OCI-LY3 (cell line): ENCODE measurements around the gene C1QTNF9.

ENCODE experiments used
- H2AFZ ChIP-seq: fragments of 200-600, 300-600 bp; shearing (Covaris generic); 2 replicates; pipeline ENCODE4 v1.6.0; 2014; ENCODE audit warnings: antibody characterized with exemption, low read depth, low read length
- H3K27ac ChIP-seq: fragments of 200-600, 300-600 bp; sonication (generic); 2 replicates; pipeline ENCODE4 v1.5.1; 2014; ENCODE audit warnings: mild to moderate bottlenecking, low read length, moderate library complexity, mixed read lengths
- H3K27me3 ChIP-seq: fragments of 200-600, 300-600 bp; sonication (generic); 2 replicates; pipeline ENCODE4 v1.6.1; 2014; ENCODE audit warnings: low read depth, low read length, mixed read lengths
- H3K36me3 ChIP-seq: fragments of 200-600, 300-600 bp; sonication (generic); replicated peaks from 2 replicates; pipeline ENCODE3; 2014; ENCODE audit warnings: low read depth, low read length, mixed read lengths
- H3K4me1 ChIP-seq: fragments of 300-600, 200-600 bp; sonication (generic); 2 replicates; pipeline ENCODE4 v1.6.1; 2014; ENCODE audit warnings: low read length, mixed read lengths
- H3K4me2 ChIP-seq: fragments of 200-600, 300-600 bp; sonication (generic); 2 replicates; pipeline ENCODE4 v1.6.1; 2014; ENCODE audit warnings: low read length, mixed read lengths
- H3K4me3 ChIP-seq: fragments of 300-600, 200-600 bp; sonication (generic); 2 replicates; pipeline ENCODE4 v1.5.1; 2014; ENCODE audit warnings: antibody characterized with exemption, mild to moderate bottlenecking, low read length, moderate library complexity
- H3K79me2 ChIP-seq: fragments of 300-600, 200-600 bp; shearing (Covaris generic); 2 replicates; pipeline ENCODE4 v1.6.1; 2014; ENCODE audit warnings: mild to moderate bottlenecking, low read length, mixed read lengths
- H3K9ac ChIP-seq: fragments of 300-600, 200-600 bp; shearing (Covaris generic); 2 replicates; pipeline ENCODE4 v1.6.0; 2014; ENCODE audit warnings: mild to moderate bottlenecking, low read length, moderate library complexity
- H3K9me3 ChIP-seq: fragments of 200-600, 300-600 bp; shearing (Covaris generic); 2 replicates; pipeline ENCODE4 v1.6.1; 2014; ENCODE audit warnings: low read length, mixed read lengths; ENCODE audit not compliant: insufficient read depth
- H4K20me1 ChIP-seq: fragments of 200-600, 300-600 bp; sonication (generic); 2 replicates; pipeline ENCODE4 v1.6.1; 2016; ENCODE audit warnings: low read length, mixed read lengths; ENCODE audit not compliant: insufficient read depth
- EZH2phosphoT487 ChIP-seq: fragments of 200-600 bp; shearing (Covaris generic); IDR thresholded peaks from 2 replicates; pipeline ENCODE4 v1.6.1; 2018; ENCODE audit warnings: antibody characterized with exemption, mixed run types, low read depth
- TF ChIP-seq, protein P1 (sequence below): fragments of 200-600, 300-600 bp; sonication (generic); IDR thresholded peaks from 2 replicates; pipeline ENCODE4 v1.5.1; 2014; ENCODE audit warnings: antibody characterized with exemption, low read length, low read depth

C1QTNF9 gene

DNA sequence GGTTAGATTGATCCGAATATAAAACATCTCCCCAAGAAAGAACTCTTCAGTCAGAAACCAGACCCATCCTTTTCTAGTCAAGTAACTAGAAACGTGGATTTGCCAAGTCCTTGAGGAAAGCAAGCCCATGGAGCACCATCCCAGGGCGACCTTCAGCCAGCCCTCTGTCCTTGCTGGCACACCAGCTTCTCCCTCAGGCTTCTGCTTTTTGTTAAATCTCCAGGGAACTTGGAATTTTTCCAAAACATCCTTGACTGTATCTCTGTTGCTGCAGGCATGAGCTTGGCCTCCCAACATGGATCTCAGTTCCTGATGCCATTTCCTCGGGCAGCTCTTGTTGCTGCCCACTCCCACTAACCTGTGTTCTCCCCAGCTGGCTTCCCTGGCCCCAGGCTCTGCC, 27.1 kb upstream of the C1QTNF9 start:
- Histone ChIP-seq H3K4me2 (no peak overlapping the region), H3K9me3 (no peaks in the 10 kb centered on the region), H3K36me3 (peaks cover 2% of the 10 kb centered on the region), H3K4me3 (no peak overlapping the region), H3K79me2 (no peaks in the 10 kb centered on the region), H3K4me1 (peaks cover 20% of the 10 kb centered on the region), H4K20me1 (no peaks in the 10 kb centered on the region), H2AFZ (no peak overlapping the region), H3K27ac (no peak overlapping the region), H3K9ac (no peak overlapping the region), H3K27me3 (no peaks in the 10 kb centered on the region)
- TF ChIP-seq, protein P1, sequence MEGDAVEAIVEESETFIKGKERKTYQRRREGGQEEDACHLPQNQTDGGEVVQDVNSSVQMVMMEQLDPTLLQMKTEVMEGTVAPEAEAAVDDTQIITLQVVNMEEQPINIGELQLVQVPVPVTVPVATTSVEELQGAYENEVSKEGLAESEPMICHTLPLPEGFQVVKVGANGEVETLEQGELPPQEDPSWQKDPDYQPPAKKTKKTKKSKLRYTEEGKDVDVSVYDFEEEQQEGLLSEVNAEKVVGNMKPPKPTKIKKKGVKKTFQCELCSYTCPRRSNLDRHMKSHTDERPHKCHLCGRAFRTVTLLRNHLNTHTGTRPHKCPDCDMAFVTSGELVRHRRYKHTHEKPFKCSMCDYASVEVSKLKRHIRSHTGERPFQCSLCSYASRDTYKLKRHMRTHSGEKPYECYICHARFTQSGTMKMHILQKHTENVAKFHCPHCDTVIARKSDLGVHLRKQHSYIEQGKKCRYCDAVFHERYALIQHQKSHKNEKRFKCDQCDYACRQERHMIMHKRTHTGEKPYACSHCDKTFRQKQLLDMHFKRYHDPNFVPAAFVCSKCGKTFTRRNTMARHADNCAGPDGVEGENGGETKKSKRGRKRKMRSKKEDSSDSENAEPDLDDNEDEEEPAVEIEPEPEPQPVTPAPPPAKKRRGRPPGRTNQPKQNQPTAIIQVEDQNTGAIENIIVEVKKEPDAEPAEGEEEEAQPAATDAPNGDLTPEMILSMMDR = no peak
- no peak for TF ChIP-seq EZH2phosphoT487

DNA sequence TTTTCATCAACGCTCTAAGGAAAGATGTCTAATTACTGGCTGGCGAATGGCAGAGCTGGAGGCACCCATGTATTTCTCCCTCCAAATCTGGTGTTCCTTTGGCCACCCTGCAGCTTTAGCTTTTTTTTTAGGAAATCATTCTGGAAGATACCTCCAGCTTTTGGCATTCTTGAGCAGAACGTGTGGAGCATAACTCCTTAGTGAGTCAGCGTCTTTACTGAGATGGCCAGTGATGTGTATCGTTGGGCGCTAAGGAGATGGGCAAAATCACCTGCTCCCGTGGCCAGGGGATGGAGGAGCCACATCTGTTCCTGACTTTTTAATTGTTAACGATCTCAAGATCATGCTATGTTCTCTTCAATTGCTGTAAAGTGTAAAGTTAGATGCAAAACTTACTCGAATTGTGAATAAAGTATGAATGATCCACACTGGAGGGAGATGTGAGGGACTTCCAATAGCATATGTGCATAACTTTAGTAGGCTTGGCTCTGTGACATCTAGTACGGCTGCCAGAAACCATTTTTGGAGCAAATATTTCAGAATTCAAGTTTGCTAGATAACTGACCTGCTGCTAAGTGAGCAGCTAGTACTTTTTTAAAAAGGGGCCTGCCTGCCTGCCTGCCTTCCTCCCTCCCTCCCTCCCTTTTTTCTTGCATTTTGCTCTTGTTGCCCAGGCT, 24.4 kb upstream of the C1QTNF9 start:
- H3K27me3 ChIP-seq = no peaks in the 10 kb centered on the region
- no peak overlapping the region for H3K27ac ChIP-seq
- no peak overlapping the region for H2AFZ ChIP-seq
- no peaks in the 10 kb centered on the region for H3K79me2 ChIP-seq
- H4K20me1 ChIP-seq = no peaks in the 10 kb centered on the region
- H3K4me3 ChIP-seq = no peak overlapping the region
- no peak overlapping the region for H3K4me2 ChIP-seq
- peaks cover 20% of the 10 kb centered on the region for H3K4me1 ChIP-seq
- H3K9ac ChIP-seq = no peak overlapping the region
- no peaks in the 10 kb centered on the region for H3K9me3 ChIP-seq
- no peak for TF ChIP-seq EZH2phosphoT487
- TF ChIP-seq, protein P1 = no peak
- H3K36me3 ChIP-seq = peaks cover 2% of the 10 kb centered on the region

DNA sequence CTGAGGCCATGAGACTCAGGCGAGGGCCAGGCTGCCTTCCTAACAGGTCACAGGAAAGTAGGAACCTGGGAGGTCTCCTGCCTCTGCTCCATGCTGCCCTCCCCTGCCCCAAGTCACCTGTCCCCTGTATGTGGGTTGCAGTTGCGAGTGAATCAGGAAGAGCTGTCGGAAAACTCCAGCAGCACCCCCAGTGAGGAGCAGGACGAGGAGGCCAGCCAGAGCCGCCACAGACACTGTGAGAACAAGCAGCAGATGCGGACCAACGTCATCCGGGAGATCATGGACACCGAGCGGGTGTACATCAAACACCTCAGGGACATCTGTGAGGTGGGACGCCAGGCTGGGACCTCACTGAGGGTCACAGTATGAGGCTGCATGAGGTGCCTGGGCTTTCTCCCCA, 22.8 kb upstream of the C1QTNF9 start:
- Histone ChIP-seq H3K9ac (no peak overlapping the region), H3K4me3 (no peak overlapping the region), H4K20me1 (no peaks in the 10 kb centered on the region), H3K9me3 (no peaks in the 10 kb centered on the region), H3K27ac (no peak overlapping the region), H3K4me2 (no peak overlapping the region), H3K27me3 (no peaks in the 10 kb centered on the region), H3K4me1 (peaks cover 5% of the 10 kb centered on the region; the same call in 1 of the 2 replicates), H2AFZ (no peak overlapping the region), H3K36me3 (peaks cover 5% of the 10 kb centered on the region), H3K79me2 (no peaks in the 10 kb centered on the region)
- TF ChIP-seq, protein P1 = no peak
- TF ChIP-seq EZH2phosphoT487 = no peak

DNA sequence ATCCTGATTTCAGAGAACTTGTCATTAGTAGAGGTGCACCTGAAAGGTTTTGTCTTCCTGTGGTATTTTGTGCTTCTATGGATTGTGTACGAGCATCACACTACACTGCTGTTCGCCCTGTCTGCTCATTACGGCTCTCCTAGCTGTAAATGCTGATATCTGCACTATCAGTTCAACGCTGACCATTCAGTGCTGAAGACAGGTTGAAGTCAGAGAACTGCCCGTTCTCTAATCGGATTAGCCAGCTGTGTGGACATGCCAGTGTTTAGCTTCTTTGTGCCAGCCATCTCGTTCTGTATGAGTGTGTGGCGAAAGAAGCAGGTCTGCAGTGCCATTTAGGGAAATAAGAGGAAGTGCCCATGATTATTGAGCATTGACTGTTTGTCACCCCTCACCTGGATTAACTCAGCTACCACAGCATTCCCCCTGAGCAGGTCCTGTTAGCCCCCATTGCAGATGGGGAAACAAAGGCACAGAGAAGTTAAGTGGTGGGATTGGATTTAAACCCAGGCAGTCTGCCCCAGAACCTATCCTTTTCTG, 21.6 kb upstream of the C1QTNF9 start:
- no peaks in the 10 kb centered on the region for H3K9me3 ChIP-seq
- no peak overlapping the region for H3K4me3 ChIP-seq
- no peak overlapping the region for H3K9ac ChIP-seq
- H2AFZ ChIP-seq = no peak overlapping the region
- H4K20me1 ChIP-seq = no peaks in the 10 kb centered on the region
- no peak overlapping the region for H3K4me2 ChIP-seq
- H3K27ac ChIP-seq = no peak overlapping the region
- peaks cover 9% of the 10 kb centered on the region for H3K36me3 ChIP-seq
- no peaks in the 10 kb centered on the region for H3K79me2 ChIP-seq
- no peak for TF ChIP-seq EZH2phosphoT487
- TF ChIP-seq, protein P1 = no peak
- no peaks in the 10 kb centered on the region for H3K27me3 ChIP-seq
- peaks cover 5% of the 10 kb centered on the region; the same call in 1 of the 2 replicates for H3K4me1 ChIP-seq
